Measurements from ENCODE around the gene HIRA. TPM values are rescaled to one million over a fixed set of nuclear protein-coding genes. Genes with fewer than 3 reads are reported as not detected.

Gene HIRA
- total and polyA plus RNA-seq, 2 of the 8 experiments (the other 6 are each of a cell fraction or from before 2014, with no cell fraction given): 34.9 to 67.2 TPM

DNA sequence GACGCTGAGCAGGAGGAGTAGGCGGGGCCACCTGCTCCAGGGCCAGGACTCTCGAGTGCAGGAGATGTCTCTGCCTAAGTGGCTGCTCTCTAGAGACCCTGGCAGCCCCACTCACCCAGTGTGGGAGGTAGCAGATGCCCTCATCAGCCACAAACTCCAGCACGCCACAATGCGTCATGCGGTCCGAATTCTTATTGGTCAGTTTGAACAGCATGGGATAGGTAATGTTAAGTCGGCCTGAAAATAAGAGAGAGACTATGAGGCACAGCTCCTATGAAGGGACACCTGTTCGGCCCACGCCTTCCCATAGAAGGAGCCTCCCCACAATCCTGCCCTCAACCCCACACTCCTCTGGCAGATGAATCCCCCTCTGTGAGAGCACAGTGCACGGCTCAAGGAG lies 40.0 kb upstream of the HIRA start:
- no peak overlapping the region for H3K4me2 ChIP-seq (ENCODE audit: insufficient read depth in 1 of 2, low read depth in 2 of 2, low read length in 2 of 2)
- H4K8ac ChIP-seq (ENCODE audit: extremely low read depth, insufficient read depth, low read length): no peak overlapping the region
- H2BK120ac ChIP-seq (replicated peaks; ENCODE audit: low read depth, low read length): no peak overlapping the region
- H3K4me3 ChIP-seq (ENCODE audit: extremely low read depth in 1 of 4, insufficient read depth in 2 of 4, low read depth in 3 of 4, low read length in 4 of 4): no peak overlapping the region
- ChIA-PET POLR2A (ENCODE audit: partially characterized antibody) (interaction anchor here (1.1 kb wide), 1 partner anchor 26 kb away, joined by 3 read pairs; no protein-coding TSS in a partner anchor), CTCF (ENCODE audit: partially characterized antibody) (interaction anchor here (2.2 to 3.4 kb wide), 2 partner anchors 7 to 158 kb away, joined by 14 to 34 read pairs; no protein-coding TSS in a partner anchor)
- H3K27me3 ChIP-seq (replicated peaks in 1 of 4; ENCODE audit: control insufficient read depth in 3 of 4, extremely low read depth in 1 of 4, insufficient read depth in 3 of 4, low read length in 3 of 4): no peaks in the 10 kb centered on the region
- no peak overlapping the region for H4K91ac ChIP-seq (replicated peaks; ENCODE audit: insufficient read length, low read length)
- peaks cover 4 to 28% of the 10 kb centered on the region in 2 experiments for H4K20me1 ChIP-seq (replicated peaks in 1 of 2; ENCODE audit: control insufficient read depth in 1 of 2, insufficient read depth in 2 of 2, low read length in 2 of 2)
- H3K27ac ChIP-seq (ENCODE audit: low read depth, low read length): no peak overlapping the region
- no peak overlapping the region for H2BK20ac ChIP-seq (ENCODE audit: low read length)
- no peaks in the 10 kb centered on the region for H3K9me3 ChIP-seq (ENCODE audit: insufficient read depth in 2 of 2, low read depth in 1 of 2, low read length in 1 of 2)
- H2BK12ac ChIP-seq (ENCODE audit: low read depth, low read length): no peak overlapping the region
- no peak overlapping the region for H3K18ac ChIP-seq (ENCODE audit: extremely low read depth, low read length)
- WGBS, 2 experiments (ENCODE audit: extremely low coverage in 1 of 2, insufficient coverage in 1 of 2, insufficient read length in 1 of 2, insufficient replicate concordance in 2 of 2, low coverage in 1 of 2, low lambda C conversion rate in 2 of 2, missing lambda C conversion rate in 1 of 2): 88% methylated on average over 11 of the region's 11 CpGs; no CpG with 5 or more reads in 1 of the 2 experiments
- no peaks in the 10 kb centered on the region for H3K4me1 ChIP-seq (replicated peaks in 1 of 4; ENCODE audit: control insufficient read depth in 3 of 4, insufficient read depth in 4 of 4, low read length in 3 of 4)
- FAIRE-seq: no peak
- H3K79me1 ChIP-seq (ENCODE audit: low read depth, low read length): peaks cover 7% of the 10 kb centered on the region
- H3K79me2 ChIP-seq (ENCODE audit: control insufficient read depth in 1 of 2, insufficient read depth in 2 of 2, low read length in 2 of 2): peaks cover 0 to 18% of the 10 kb centered on the region in 2 experiments; a peak in 2 of 4 replicates
- H2AK5ac ChIP-seq (ENCODE audit: low read depth, low read length): no peak overlapping the region
- DNase-seq (ENCODE audit: low read depth in 1 of 2, low spot score in 2 of 2): no peak
- no peak overlapping the region for H3K9ac ChIP-seq (replicated peaks in 1 of 4; ENCODE audit: extremely low read depth in 1 of 4, low read depth in 3 of 4, low read length in 3 of 4)
- H2BK15ac ChIP-seq (ENCODE audit: low read length): no peak overlapping the region
- H3K14ac ChIP-seq (ENCODE audit: insufficient read length): no peak overlapping the region
- no peak overlapping the region for H3K23ac ChIP-seq (ENCODE audit: insufficient read length)
- no peak overlapping the region for H2AFZ ChIP-seq (ENCODE audit: low read length)
- TF ChIP-seq POU5F1 (IDR thresholded peaks at IDR 0.05; ENCODE audit: low read depth, low read length) (no peak), BRCA1 (IDR thresholded peaks at IDR 0.05; ENCODE audit: low read depth, low read length) (no peak), SAP30 (IDR thresholded peaks at IDR 0.05; ENCODE audit: insufficient read depth, insufficient replicate concordance, low read length) (no peak), EGR1 (IDR thresholded peaks at IDR 0.05; ENCODE audit: borderline replicate concordance, low read depth, low read length) (no peak)
- no peaks in the 10 kb centered on the region for H3K23me2 ChIP-seq (ENCODE audit: low read depth, low read length)
- H2BK5ac ChIP-seq (ENCODE audit: low read depth, low read length): no peak overlapping the region
- H3K56ac ChIP-seq (replicated peaks; ENCODE audit: insufficient read length, low read depth, low read length): no peak overlapping the region
- H3K4ac ChIP-seq (replicated peaks; ENCODE audit: insufficient read length, low read depth, low read length): no peak overlapping the region
- H3K36me3 ChIP-seq (ENCODE audit: control insufficient read depth in 2 of 4, insufficient read depth in 4 of 4, low read length in 3 of 4): peaks cover 32 to 53% (median 42%) of the 10 kb centered on the region in 4 experiments; a peak in 7 of 8 replicates
- H4K5ac ChIP-seq (ENCODE audit: insufficient read length, low read depth, low read length): no peak overlapping the region
